Measurements from ENCODE around the gene LCN15. TPM values are rescaled to one million over a fixed set of nuclear protein-coding genes. Genes with fewer than 3 reads are reported as not detected.

LCN15 gene
- total RNA-seq, 1 donor from 2014 or later = not detected

DNA sequence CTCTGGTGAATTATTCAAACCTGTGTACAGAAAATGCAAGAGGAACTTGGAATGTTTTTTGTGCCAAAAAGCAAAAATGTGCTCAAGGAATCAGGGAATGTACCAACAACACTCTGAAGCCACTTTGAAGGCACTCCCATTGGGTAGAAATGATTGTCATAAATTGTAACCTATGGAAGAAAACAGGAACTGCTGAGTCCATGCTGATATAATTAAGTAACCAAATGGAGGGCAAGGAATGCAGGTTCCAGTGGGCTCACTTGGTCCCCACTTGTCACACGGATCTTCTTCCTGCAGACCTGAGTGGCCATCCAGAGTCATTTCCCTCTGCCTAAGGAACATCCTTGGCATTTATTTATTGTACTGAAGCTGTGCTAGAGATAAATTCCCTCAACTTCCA, 13.1 kb downstream of the LCN15 start:
- peaks cover 8% of the 10 kb centered on the region for H3K36me3 Mint-ChIP-seq (ENCODE audit: low read depth)
- H3K9me3 Mint-ChIP-seq = peaks cover 18% of the 10 kb centered on the region
- H3K27ac Mint-ChIP-seq = no peak overlapping the region

DNA sequence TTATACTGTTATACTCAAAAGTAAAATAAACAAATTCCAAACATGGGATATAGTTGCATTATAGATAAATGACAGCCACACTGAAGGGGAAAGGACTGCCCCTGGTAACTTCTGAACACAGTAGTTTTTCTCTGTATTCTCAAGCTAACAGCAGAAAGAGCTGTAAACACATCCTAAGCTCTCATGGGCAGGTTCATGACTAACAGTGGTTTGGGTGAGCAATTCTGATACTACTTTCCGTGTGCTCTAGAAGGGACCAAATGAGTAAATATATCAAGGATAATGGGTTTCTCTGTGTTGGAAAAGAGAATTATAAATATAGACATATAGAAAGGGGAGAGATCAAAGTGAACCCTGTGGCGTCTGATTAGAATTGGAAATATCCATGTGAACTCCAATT, 13.8 kb downstream of the LCN15 start:
- Mint-ChIP-seq H3K27ac (peak overlapping the region; percentile 34), H3K36me3 (ENCODE audit: low read depth) (peaks cover 8% of the 10 kb centered on the region), H3K9me3 (peaks cover 16% of the 10 kb centered on the region), H3K4me1 (peaks cover 6% of the 10 kb centered on the region), H3K27me3 (peaks cover 1% of the 10 kb centered on the region), H3K4me3 (no peak overlapping the region)
- no peak for DNase-seq
- intact Hi-C loops (cut with micrococcal nuclease) = no loop called here

More for the DNA sequence above, 13.1 kb downstream of the LCN15 start:
- DNase-seq = no peak
- H3K4me1 Mint-ChIP-seq = peaks cover 6% of the 10 kb centered on the region
- no peak overlapping the region for H3K4me3 Mint-ChIP-seq
- intact Hi-C loops (cut with micrococcal nuclease) = no loop called here
- peaks cover 1% of the 10 kb centered on the region for H3K27me3 Mint-ChIP-seq

DNA sequence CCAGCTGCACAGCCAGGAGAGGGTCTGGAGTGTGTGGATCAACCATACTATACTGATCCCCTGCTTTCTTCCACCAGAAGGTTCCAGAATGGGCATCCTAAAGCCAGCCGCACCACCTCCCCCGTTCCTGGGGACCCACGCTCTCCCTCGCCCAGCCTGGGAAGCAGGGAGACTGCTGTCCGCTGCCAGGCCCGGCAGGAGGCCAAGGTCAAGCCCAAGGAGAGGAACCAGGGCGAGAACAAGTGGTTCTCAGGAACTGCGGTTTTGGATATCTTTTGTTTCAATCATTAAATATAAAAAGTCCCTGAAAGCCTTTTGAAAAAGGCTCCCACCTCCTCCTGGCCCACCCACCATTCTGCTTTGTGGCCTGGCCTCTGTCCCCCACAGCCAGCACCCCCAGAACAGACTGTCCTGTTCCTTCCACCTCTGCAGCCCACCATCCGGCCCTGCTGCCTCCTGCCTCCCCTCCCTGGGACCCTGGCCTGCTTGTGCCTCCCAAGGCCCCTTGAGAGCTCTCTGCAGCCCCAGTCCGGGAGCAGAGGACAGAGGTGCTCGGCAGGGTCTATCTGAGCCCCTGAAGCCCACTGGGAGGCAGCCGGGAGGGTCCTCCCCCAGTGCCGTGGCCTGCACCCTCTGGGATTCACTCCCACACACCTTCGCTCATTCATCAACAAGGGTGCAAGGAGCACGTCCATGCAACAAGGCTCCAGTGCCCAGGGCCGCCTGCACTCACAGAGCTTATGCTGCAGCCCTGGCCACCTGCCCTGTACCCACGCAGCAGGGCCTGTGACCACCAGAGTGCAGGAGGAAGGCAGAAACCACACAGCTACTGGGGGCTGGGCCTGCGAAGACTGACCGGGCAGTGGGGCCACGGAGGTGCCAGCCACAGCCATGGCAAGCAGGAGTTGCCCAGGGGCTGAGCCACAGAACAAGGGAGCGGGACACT, 15.4 kb downstream of the LCN15 start:
- intact Hi-C loops (cut with micrococcal nuclease) = no loop called here
- peaks cover 1% of the 10 kb centered on the region for H3K27me3 Mint-ChIP-seq
- H3K4me3 Mint-ChIP-seq = no peak overlapping the region
- H3K27ac Mint-ChIP-seq = no peak overlapping the region
- H3K4me1 Mint-ChIP-seq = peaks cover 6% of the 10 kb centered on the region
- DNase-seq = no peak
- H3K9me3 Mint-ChIP-seq = peaks cover 14% of the 10 kb centered on the region
- H3K36me3 Mint-ChIP-seq (ENCODE audit: low read depth) = peaks cover 8% of the 10 kb centered on the region

DNA sequence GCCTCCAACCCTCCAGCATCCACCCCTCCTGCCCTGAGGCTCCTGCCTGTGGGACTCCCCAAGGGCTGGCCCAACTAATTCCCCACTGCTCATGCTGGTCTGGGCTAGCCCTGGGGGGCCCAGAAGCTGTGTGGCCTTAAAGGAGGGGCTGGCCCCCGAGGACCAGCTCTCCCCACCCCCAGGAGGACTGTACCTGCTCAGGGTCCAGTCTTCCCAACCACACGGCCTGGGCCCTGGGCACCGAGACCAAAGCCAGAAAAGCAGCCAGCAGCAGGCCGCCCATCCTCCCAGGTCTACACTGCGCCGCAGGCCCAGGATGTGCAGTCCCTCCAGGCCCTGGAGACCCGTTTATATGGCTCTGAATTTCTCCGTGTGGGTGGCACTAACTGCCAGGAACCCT, 16.1 kb downstream of the LCN15 start, which contains the start of gene LCN6:
Gene LCN6 (minus strand): TSS at position 325 of the 400 bp plus-strand sequence. CDS start 42 bp downstream, at position 283.
- Mint-ChIP-seq H3K4me1 (peaks cover 6% of the 10 kb centered on the region), H3K27ac (no peak within 1 kb of the TSS), H3K36me3 (ENCODE audit: low read depth) (peaks cover 8% of the 10 kb centered on the region), H3K27me3 (peaks cover 4% of the 10 kb centered on the region), H3K4me3 (no peak within 1 kb of the TSS), H3K9me3 (peaks cover 14% of the 10 kb centered on the region)
- no peak for DNase-seq
- intact Hi-C loops (cut with micrococcal nuclease) = no loop called here

DNA sequence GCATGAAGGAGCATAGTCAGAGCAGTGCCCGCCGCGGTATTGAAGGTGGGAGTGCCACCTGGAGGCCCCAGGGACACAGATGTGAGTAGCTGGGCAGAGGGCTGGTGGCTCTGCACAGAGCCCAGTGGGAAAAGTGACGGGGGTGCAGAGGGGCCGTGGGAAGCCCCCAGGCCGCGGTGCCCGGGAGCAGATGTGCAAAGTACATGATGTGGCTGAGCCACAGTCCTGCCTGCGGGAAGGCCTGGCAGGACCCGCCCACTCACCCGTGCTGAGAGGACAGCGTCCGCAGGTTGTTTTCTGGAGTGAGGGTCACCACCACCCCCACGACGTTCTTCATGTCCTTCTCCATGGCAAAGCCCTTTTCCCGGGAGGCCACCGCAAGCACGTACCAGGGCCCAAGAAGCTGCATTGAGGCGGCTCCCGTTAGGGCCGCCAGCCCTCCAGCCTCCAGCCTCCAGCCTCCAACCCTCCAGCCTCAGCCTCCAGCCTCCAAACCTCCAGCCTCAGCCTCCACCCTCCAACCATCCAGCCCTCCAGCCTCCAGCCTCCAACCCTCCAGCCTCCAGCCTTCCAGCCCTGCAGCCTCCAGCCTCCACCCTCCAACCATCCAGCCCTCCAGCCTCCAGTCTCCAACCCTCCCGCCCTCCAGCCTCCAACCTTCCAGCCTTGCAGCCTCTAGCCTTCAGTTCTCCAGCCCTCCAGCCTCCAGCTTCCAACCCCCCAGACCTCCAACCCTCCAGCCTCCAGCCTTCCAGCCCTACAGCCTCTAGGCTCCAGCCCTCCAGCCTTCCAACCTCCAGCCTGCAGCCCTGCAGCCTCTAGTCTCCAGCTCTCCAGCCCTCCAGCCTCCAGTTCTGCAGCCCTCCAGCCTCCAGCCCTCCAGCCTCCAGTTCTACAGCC, 16.9 kb downstream of the LCN15 start:
- peaks cover 7% of the 10 kb centered on the region for H3K36me3 Mint-ChIP-seq (ENCODE audit: low read depth)
- H3K4me1 Mint-ChIP-seq = peaks cover 6% of the 10 kb centered on the region
- no peak overlapping the region for H3K27ac Mint-ChIP-seq
- DNase-seq = no peak
- H3K27me3 Mint-ChIP-seq = peaks cover 3% of the 10 kb centered on the region
- peaks cover 8% of the 10 kb centered on the region for H3K9me3 Mint-ChIP-seq
- no peak overlapping the region for H3K4me3 Mint-ChIP-seq
- intact Hi-C loops (cut with micrococcal nuclease) = no loop called here

DNA sequence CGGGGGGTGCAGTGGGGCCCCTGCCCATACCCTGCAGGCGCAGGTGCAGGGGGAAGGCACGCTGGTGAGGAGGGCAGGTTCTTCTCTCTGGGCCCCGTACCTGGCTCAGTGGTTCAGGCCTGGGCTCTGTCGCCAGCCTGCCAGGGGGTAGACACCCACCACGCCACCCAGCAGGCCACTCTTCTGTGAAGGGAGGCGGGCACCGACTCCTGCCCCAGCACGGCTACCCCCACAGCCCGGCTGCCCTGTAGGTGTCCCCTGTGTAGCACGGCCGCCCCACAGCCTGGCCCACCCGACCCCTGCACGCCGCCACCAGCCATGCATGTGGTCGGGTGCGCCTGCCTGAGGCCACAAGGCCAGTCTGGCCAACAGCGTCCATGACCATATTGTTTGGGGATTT, 17.7 kb downstream of the LCN15 start:
- no peak overlapping the region for H3K27ac Mint-ChIP-seq

DNA sequence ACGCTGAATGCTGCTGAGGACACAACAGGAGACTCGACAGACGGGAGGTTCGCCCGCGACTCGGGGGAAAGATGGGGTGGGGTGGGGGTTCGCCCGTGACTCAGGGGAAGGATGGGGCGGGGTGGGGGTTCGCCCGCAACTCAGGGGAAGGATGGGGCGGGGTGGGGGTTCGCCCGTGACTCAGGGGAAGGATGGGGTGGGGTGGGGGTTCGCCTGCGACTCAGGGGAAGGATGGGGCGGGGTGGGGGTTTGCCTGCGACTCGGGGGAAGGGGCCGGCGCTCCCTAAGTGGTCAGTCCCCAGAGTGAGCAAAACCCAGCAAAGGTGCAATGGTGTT, 18.2 kb downstream of the LCN15 start:
- Mint-ChIP-seq H3K27me3 (peaks cover 4% of the 10 kb centered on the region), H3K36me3 (ENCODE audit: low read depth) (peaks cover 3% of the 10 kb centered on the region), H3K27ac (no peak overlapping the region), H3K4me3 (no peak overlapping the region), H3K4me1 (peaks cover 11% of the 10 kb centered on the region), H3K9me3 (no peaks in the 10 kb centered on the region)
- intact Hi-C loops (cut with micrococcal nuclease) = no loop called here
- no peak for DNase-seq

More for the DNA sequence above, 17.7 kb downstream of the LCN15 start:
- intact Hi-C loops (cut with micrococcal nuclease) = no loop called here
- DNase-seq = no peak
- Mint-ChIP-seq H3K36me3 (ENCODE audit: low read depth) (peaks cover 3% of the 10 kb centered on the region), H3K9me3 (peaks cover 1% of the 10 kb centered on the region), H3K4me1 (peaks cover 9% of the 10 kb centered on the region), H3K4me3 (no peak overlapping the region), H3K27me3 (peaks cover 3% of the 10 kb centered on the region)

DNA sequence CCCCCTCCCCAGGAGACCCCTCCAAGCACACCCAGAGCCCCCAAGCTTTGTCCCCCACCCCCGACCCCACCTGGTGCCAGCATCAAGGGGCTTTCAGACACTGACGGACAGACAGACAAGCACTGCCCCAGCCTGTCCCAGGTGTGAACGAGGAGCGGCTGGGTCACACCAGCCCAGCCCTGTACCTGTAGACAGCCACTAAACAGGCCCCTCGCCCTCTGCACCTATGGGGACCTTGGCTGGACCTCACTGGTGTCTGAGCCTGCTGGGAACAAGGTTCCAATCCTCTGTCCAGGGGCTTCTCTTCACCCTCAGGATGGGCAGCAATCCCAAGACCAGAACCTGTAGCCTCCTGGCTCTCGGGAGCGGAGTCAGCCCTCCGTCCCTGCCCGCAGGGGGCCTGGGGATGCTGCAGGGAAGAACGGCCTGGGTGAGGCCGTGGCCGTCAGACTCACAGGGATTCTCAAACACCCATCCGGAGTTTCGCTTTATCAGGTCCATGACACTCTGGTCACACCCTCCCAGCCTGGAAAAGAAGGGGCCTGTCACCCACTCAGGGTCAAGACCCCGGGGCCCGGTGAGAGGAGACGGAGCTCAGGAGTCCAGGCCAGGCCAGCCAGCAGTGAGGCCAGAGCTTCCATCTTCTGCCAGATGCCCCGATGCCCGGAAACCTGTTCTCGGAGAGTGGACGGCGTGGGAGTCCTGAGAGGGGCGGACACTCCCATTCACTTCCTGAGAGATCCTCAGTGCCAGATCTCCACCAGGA, 18.7 kb downstream of the LCN15 start:
- peaks cover under 1% of the 10 kb centered on the region for H3K36me3 Mint-ChIP-seq (ENCODE audit: low read depth)
- intact Hi-C loops (cut with micrococcal nuclease) = no loop called here
- no peaks in the 10 kb centered on the region for H3K9me3 Mint-ChIP-seq
- H3K27ac Mint-ChIP-seq = no peak overlapping the region
- DNase-seq = no peak
- peaks cover 6% of the 10 kb centered on the region for H3K4me1 Mint-ChIP-seq
- no peak overlapping the region for H3K4me3 Mint-ChIP-seq
- H3K27me3 Mint-ChIP-seq = peaks cover 4% of the 10 kb centered on the region

DNA sequence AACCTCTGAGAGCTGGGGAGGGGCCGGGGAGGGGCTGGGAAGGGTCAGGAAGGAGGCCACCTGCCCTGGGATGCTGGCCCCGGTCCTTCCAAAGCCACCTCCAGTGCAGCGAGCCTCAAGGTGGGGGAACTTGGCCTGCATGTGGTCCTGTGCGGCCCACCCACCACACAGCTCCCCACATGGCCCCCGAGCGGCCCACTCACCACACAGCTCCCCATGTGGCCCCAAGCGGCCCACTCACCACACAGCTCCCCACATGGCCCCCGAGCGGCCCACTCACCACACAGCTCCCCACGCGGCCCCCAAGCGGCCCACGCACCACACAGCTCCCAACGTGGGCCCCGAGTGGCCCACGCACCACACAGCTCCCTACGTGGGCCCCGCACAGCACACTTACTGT, 19.5 kb downstream of the LCN15 start:
- DNase-seq = no peak
- no peak overlapping the region for H3K27ac Mint-ChIP-seq
- no peaks in the 10 kb centered on the region for H3K36me3 Mint-ChIP-seq (ENCODE audit: low read depth)
- intact Hi-C loops (cut with micrococcal nuclease) = no loop called here
- no peaks in the 10 kb centered on the region for H3K9me3 Mint-ChIP-seq
- H3K4me3 Mint-ChIP-seq = no peak overlapping the region
- H3K27me3 Mint-ChIP-seq = peaks cover 4% of the 10 kb centered on the region
- peaks cover 5% of the 10 kb centered on the region for H3K4me1 Mint-ChIP-seq

DNA sequence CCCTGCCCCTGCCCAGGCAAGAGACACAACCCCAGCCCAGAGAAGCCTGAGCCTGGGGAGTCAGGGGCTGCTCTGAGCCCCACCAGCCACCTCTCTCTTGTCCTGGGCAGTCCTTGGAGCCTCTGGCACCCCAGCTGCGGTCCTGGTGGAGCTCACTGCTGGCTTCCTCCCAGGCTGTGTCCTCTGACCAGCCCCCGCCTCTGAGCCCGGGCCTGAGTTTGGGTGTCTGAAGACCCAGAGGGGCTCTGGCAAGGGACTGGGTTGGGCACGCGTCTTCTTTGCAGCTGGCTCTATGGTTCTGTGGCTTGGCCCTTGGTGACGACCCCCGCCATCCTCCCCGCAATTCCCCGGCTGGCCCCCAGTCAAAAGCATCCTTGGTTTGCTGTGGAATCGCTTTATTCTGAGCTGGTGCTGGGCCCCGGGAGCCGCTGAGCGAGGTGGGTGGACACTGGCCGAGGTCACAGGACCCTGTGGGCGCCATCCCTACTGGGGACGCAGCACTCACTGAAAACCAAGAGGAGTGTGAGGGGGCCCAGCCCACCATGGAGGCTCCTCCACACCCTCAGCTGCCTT, 20.6 kb downstream of the LCN15 start:
- intact Hi-C loops (cut with micrococcal nuclease) = no loop called here
- peaks cover 5% of the 10 kb centered on the region for H3K4me1 Mint-ChIP-seq
- H3K27me3 Mint-ChIP-seq = peaks cover 4% of the 10 kb centered on the region
- no peak overlapping the region for H3K4me3 Mint-ChIP-seq
- no peaks in the 10 kb centered on the region for H3K9me3 Mint-ChIP-seq
- no peaks in the 10 kb centered on the region for H3K36me3 Mint-ChIP-seq (ENCODE audit: low read depth)
- H3K27ac Mint-ChIP-seq = no peak overlapping the region
- no peak for DNase-seq

DNA sequence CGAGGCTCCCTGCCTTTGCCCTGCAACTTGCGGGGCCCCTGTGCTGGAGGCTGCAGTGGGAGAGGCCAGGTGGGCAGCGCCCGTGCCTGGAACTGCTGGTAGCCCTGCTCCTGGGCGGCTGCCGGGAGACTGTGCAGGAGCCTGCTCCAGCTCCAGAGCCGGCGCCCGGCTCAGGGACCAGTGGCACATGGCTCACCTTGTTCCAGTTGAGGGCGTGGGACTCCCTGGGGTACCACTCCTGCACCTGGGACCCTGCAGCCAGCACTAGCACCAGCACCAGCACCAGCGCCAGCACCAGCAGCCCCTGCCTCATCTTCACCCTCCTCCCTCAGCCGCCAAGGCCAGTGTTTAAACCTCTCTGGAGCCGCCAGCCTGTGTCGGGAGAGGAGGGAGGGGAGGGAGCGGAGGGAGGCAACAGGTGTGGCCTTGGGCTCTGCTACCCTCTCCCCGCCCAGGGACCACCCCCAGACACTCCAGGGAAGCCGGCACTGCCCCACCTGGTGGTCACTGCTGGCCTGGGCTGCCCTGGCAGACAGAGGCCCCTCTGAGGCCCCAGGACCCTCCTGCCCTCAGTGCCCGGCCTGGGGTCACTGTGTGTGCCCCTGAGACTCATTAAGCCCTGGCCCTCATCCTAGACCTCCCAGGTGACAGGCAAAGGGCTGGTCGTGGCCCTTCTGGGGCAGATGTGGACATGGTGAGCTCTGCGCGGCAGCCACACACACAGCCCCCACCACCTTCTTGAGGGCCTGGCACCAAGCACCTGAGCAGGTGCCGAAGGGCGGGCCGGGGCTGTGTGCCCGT, 21.5 kb downstream of the LCN15 start, which contains the start of gene LCN10:
Gene LCN10 (minus strand): TSS at position 350 of the 801 bp plus-strand sequence. CDS start 37 bp downstream, at position 313.
- H3K4me3 Mint-ChIP-seq = peak within 1 kb of the TSS; percentile 60
- H3K4me1 Mint-ChIP-seq = peaks cover 5% of the 10 kb centered on the region
- H3K27me3 Mint-ChIP-seq = peaks cover 7% of the 10 kb centered on the region
- no peak within 1 kb of the TSS for H3K27ac Mint-ChIP-seq
- no peak for DNase-seq
- intact Hi-C loops (cut with micrococcal nuclease) = no loop called here
- no peaks in the 10 kb centered on the region for H3K9me3 Mint-ChIP-seq
- H3K36me3 Mint-ChIP-seq (ENCODE audit: low read depth) = no peaks in the 10 kb centered on the region

DNA sequence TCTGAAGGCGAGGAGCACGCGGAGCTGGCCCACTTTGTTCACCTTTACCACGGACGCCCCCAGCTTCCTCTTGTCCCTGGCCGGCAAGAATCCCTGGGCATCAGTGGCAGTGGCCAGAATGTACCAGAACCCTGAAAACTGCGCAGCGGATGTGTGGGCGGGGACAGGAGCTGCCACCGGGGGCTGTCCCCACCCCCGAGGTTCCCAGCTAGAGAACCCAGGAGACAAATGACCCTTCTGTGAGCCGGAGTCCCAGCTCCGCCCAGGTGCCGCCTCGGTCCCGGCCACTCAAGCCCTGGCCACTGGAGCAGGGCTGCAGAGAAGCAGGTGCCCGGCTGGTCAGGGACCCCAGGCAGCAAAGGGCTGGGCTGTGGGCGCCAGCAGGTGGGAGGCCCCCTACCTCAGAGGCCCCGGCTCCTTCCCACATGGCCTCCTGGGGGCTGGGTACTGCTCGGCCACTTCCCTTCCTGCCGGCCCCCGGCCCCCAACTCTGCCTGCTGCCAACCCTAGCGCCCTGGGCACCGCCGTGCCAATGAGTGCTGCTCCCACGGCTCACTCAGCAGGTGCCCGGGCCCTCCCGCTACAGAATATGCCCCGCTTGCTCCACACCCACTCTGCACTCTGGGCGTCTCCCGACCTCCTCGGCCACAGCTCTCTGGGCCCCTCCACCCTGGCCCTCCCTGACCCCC, 22.3 kb downstream of the LCN15 start:
- H3K9me3 Mint-ChIP-seq = no peaks in the 10 kb centered on the region
- no peaks in the 10 kb centered on the region for H3K36me3 Mint-ChIP-seq (ENCODE audit: low read depth)
- H3K27me3 Mint-ChIP-seq = peaks cover 7% of the 10 kb centered on the region
- intact Hi-C loops (cut with micrococcal nuclease) = no loop called here
- peak; percentile 73 for DNase-seq
- no peak overlapping the region for H3K27ac Mint-ChIP-seq
- peak overlapping the region; percentile 60 for H3K4me3 Mint-ChIP-seq
- peaks cover 5% of the 10 kb centered on the region for H3K4me1 Mint-ChIP-seq

All from activated CD4-positive, alpha-beta T cell treated with anti-CD3 and anti-CD28 coated beads, Interleukin-2, amount 10 ng/mL, durations not matched to agents 24 days and 14 days (primary cell).